Hematopoietic multipotent progenitor cell treated with erythropoietin and hydrocortisone succinate and interleukin-3 and kit ligand, for 4 days (in vitro differentiated cells): ENCODE measurements around the gene SH3GL3.
A peak's percentile ranks its signal among the peaks of the same experiment; 100 is the strongest.

ENCODE experiments used
- DNase-seq: peaks from one replicate; pipeline ENCODE4 v3.0.0-alpha.2; 2015

The SH3GL3 gene, protein sequence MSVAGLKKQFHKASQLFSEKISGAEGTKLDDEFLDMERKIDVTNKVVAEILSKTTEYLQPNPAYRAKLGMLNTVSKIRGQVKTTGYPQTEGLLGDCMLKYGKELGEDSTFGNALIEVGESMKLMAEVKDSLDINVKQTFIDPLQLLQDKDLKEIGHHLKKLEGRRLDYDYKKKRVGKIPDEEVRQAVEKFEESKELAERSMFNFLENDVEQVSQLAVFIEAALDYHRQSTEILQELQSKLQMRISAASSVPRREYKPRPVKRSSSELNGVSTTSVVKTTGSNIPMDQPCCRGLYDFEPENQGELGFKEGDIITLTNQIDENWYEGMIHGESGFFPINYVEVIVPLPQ

DNA sequence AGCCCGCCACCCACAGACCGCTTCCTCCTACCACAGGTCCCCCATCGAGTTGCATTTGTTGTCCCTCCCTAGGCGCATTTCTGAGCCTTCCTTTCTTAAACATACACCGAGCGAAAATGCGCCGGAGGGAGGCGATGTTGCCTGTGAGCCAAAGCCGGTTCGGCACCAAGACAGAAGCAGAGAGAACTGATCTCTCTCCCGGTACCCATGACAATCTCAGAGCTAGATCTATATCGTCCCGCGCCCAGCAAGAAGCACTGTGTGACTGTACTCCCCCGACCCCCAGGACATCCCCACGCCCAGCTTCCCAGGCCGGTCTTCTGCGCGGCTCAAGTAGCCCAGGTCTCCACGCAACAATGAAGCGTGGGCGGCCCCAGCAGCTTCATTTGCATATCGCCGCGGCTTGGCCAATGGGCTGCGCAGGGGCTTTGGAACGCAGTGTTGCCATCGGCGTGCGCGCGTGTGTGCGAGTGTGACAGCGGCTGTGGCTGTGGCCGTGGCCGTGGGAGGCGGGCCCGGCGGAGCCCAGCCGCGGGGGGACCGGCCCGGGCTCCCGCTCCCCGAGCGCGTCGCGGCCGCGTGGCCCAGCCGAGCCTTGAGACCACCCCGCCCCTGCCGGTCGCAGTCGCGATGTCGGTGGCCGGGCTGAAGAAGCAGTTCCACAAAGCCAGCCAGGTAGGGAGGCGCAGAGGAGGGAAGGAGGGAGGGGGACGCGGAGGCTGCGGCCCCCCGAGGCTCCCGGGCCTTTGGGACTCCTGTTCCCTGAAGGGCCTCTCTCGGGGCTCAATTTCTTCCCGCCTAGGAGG, at the start of gene SH3GL3:
TSS of gene SH3GL3 (plus strand) at position 438 of the 806 bp plus-strand sequence. CDS start at position 631, 193 bp downstream.
- peak; percentile 91 for DNase-seq

DNA sequence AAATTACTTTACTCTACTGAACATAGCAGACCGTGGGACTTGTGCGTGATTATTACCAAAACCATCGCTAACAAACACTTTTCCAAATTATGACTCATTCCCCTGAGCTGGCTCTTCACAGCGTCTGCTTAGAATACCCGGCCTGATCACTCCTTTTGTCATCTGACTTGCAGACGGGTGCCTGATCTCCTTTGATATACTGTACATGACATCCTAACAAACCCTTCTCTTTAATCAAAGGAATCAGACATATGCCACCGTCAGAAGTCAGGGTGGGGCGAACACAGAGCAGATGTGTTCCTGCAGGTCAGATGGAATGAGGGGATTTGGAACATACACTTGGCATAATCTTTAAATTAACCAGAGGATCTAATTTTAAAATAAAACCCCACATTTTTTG, 48.5 kb upstream of the SH3GL3 start:
- no peak for DNase-seq

DNA sequence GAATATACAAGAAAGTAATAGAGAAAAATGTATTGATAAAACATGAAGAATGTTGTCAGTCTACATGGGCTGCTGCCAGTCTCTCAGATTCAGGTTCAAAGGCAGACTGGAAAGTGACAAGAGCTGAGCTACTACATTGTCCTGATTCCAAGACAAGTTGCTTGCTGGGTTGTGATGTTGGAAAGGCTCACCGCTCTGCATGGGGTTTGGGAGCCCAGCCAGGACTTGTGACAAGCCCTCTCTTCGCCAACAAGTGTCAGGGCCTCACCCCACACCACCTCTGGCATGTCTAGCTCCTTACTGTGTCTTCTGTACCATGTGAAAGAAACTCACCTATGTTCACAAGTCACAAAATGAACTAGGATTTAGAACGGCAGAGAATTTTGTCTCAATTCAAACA, 43.0 kb upstream of the SH3GL3 start:
- DNase-seq: no peak

DNA sequence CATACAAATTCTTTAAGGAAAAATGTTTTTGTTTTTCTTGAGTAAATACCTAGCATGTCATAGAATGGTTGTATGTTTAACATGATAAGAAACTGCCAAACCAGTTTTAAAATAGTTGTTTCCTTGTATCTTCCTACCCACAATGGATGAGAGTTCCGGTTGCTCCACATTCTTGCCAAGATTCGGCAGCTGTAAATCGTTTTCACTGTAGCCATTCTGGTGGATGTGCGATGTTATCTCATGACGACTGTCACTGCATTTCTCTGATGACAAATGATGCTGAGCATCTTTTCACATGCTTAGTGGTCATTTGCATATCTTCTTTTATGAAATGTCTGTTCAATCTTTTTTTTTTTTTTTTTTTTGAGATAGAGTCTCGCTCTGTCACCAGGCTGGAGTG, 36.6 kb upstream of the SH3GL3 start:
- no peak for DNase-seq

DNA sequence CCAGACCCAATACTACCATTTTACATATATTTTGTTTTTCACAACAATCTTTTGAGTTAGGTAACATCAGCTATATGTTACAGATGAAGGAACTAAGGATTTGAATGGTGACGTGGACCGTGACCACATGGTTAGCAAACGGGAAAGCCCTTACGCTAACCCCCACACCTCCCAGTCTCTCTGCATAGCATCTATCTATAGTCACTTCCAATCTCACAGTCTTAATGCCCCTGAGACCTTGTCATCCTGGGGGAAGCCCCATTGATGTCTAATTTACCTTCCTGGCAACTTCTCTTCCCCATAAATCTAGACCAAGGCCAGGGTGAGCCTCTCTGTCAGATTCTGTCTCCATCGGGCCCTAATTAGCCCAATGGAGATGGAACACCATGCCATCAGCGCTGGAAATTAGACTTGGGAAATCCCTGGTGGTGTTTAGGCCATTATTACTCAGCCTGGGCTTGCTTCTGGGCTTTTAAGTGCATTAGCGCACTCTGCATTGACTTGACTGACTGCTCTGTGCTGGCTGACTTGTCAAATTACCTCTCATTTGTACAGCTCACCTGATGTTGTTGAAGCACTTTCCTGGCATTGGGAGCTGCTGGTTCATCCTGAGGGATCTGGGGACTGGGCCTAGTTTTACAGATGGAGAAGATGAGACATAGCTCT, 34.0 kb upstream of the SH3GL3 start:
- no peak for DNase-seq

DNA sequence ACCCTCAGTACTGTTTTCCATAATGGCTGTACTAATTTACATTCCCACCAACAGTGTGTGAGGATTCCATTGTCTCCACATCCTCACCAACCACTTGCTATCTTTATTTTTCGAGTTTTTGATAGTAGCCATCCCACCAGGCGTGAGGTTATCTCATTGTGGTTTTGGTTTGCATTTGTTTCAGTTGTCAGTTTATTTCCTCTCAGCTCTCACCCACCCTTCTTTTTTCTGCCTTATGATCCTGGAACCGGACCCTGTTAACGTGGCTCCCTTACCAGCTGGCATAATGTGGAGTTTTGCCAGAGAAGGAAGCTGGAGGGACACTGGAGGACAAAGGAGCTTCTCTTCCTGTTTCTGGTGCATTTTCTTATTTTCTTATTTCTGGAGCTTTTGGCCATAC, 25.1 kb upstream of the SH3GL3 start:
- DNase-seq: peak; percentile 53

DNA sequence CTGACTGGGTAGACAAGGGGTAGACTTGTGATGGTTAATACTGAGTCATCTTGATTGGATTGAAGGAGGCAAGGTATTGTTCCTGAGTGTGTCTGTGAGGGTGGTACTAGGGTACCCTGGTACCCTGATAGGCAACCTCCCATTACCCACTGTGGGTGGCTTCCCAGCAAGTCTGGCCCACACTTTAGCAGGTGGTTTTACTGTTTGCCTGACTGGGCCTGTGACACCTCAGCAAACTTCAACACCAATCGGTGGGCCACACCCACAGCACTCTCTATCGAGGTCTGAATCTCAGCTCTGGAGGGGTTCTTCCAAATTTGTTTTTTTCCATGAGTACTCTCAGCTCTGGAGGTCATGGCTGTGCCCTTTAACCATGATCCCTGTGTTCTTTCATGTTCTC, 24.6 kb upstream of the SH3GL3 start:
- no peak for DNase-seq

DNA sequence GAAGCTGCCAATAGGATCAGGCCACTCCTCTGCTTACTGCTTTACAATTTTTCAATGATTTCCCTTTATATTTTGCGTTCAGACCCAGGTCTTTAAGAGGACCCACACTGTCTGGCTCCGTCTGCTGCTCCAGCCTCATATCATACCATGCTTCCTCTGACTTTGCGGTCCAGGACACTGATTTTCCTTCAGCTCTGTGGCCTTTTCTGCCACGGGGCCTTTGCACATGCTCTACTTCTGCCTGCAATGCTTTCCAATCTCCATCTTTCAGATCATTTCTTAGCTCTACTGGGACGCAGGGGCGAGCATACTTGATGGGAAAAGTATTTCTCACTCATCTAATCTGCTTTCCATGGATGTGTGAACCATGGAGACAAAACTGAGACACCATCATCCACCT, 23.0 kb upstream of the SH3GL3 start:
- DNase-seq: no peak

DNA sequence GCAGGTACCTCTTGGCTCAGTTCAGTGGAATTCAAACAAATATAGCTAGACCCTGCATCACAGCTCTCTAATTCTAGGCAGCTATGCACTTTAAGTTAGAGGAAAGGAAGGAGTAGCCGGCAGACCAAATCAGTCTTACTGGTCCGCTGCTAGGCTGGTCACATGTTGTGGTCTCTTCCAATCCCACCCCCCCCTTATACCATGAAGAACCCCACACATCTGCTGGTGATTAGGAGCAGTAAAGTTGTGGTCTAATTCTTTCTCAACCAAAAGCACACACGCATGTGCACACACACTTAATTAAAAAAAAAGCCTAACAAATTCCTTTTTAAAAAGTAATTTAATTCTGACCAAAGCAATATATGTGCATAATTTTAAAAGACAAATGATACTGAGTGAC, 16.7 kb upstream of the SH3GL3 start:
- no peak for DNase-seq

DNA sequence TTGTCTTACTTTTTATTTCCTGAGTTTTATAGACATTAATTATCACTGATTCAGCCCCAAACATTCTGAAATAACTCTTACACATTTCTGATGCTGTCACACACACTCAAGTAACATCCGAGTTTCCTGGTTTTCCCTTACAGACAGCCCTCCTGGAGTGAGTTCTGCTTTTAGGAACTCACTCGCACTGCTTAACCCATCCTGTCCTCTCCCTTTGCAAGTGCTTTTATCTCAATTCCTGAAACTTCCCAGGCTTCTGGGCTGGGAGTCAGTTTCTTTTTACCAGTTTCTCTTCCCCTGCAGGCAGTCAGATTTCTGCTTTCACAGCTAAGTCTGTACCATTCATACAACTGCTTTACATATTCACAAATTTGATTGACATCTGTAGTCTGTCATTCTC, 15.6 kb upstream of the SH3GL3 start:
- DNase-seq: no peak

DNA sequence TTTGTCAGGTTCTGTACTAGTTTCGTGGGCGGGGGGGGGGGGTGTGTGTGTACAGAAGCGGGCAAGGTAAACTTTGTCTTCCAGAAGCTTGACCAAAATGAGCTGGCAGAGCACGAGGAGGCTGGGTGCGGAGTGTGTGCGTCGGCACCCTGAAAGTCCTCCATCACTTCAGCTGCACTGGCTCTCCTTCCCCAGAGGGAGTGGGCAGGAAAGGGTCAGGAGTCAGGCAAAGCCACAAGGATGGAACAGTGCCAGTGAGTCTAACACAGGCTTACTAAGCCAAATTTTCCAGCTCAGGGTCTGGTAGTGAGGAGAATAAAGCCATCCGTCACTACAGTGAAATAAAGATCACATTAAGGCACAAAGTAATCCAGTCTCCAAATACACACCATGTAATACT, 11.9 kb upstream of the SH3GL3 start:
- no peak for DNase-seq

DNA sequence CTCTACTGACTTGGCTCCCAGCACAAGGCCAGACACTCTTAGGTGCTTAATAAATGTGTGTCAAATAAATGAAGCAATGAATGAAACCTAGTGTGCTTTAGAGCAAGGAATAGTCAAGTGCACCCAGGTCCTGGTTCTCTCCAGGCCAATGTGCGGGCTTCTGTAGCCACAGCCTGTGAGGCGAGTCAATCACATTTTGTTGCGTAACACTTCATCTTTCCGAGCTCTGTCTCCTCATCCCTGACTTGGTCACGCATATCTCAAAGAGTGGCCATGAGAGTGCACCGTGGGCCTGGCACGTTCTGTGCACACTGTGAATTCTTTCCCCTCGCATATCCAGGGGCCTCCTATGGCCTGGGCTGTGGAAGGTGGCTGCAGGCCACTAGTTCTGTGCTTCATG, 11.4 kb upstream of the SH3GL3 start:
- DNase-seq: no peak

DNA sequence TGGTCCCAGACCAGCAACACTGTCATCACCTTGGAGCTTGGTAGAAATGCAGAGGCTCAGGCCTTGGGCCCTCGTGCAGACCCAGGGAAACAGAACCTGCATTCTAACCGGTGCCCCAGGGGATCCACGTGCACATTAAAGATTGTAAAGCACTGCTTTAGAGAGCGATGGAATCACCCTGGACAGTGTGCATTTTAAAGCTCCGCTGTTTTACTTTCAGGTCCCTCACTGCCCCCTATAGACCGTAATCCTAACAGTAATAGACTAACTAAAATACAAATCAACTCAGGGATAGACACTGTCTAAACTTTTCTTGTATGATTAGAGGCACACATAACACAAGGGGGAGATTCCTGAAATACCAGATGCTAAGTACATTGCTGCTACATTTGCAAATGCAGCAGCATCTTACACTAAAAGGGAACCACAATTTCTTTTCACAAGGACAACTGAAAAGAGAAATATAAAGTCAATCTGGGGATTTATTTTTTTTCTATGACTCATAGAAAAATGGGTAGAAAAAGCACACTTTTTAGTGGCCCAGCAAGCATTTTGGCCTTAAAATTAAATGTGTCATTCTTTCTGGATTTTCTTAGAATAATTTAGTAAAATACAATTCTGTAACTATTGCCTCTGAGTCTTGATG, 10.5 kb upstream of the SH3GL3 start:
- peak; percentile 76 for DNase-seq

DNA sequence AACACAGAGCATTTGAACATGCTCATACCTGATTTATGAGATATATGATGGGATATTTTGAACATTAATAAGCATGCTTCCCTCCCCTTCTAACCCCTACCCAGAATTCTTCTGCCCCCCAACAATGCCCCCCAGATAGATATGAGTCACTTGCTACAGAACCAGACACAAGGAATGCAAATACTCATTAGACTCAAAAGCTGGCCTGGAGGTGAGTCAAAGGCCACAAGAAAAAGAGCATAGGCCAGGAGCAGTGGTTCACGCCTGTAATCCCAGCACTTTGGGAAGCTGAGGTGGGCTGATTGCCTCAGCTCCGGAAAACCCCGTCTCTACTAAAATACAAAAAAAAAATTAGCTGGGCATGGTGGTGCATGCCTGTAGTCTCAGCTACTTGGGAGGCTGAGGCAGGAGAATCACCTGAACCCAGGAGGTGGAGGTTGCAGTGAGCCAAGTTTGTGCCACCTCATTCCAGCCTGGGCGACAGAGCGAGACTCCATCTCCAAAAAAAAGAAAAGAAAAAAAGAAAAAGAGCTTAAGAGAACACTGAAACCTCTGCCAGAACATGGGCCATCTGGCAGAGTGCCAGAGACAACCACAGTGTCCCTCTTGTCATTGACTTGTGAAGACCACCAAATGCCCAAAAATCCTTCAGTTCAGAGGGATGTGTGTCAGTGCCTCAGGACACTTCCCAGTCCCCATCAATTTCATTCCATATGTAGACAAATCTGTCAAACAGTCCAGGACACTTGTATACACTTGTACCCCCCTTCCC, 3.9 kb upstream of the SH3GL3 start:
- no peak for DNase-seq

DNA sequence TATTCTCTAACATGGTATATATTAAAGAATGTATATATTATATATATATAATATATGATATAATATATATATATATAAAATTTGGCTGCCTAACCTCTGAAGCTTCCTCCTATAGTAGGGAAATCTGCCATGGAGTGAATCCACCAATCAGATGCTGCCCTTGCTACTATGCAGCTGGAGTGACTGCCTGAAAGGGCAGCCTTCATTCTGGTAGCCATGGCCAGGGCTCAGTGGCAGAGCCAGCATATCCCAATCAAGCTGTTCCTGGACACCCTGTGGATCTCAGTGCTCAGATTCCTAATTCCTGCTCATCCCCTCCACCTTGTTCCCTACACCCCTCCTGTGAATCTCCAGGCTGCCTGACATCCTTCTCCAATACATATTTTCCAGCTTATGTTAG, 2.2 kb upstream of the SH3GL3 start:
- no peak for DNase-seq

DNA sequence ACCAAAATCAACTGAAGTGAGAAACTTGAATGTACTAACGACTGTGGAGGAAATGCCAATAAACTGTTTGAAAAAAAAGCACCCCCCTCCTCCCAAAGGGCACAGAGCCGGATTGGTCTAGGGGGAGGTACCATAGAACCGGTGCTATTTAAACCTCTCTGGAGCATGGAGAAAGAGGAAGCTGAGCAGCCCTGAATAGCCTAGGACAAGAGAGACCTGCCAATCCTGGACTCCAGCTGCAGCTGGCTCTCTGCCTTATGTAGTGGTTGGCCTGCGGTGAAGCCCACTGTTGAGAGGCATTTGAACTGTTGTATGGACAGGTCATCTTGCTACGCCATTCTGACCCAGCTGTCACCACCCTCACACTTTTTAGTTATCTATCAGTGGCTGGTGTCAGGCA, 1.5 kb upstream of the SH3GL3 start:
- DNase-seq: peak; percentile 47

DNA sequence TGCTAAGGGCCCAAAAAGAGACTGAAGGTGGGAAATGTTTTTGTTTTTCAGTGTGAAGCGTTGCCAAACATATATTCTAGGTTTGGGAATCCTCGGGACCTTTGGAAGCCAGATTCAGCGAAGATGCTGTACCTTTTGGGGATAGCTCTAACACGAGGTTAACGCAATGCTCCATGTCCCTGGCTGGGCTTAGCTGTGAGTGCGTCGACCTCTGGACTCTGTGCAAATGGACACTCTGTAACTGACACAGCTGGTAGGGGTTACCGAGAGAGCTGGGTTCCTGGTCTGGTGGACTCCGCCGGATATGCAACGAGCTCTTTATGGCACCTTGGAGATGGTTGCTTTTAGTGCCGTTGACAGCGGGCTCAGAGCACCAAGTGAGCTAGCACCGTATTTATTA, 724 bp upstream of the SH3GL3 start:
- no peak for DNase-seq

DNA sequence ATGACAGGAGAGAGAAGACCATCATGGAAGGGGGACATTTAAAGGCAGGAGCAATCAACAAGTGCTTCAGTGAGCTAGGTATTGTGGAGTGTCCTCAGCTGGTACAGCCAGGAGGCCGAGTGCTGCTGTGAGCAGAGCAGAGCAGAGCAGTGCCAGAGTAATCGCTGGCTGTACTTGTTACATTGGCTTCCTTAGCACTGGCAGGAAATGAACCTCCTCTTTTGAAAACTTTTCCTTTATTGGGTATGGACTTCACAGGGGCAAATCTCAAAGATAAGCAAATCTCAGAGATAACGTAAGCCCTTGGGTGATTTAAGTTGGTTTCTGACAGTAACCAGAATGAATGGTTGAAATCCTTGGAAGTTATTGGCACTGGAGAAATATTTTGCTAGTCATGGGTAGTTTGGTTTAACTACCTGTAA, 2.1 kb downstream of the SH3GL3 start:
- no peak for DNase-seq

DNA sequence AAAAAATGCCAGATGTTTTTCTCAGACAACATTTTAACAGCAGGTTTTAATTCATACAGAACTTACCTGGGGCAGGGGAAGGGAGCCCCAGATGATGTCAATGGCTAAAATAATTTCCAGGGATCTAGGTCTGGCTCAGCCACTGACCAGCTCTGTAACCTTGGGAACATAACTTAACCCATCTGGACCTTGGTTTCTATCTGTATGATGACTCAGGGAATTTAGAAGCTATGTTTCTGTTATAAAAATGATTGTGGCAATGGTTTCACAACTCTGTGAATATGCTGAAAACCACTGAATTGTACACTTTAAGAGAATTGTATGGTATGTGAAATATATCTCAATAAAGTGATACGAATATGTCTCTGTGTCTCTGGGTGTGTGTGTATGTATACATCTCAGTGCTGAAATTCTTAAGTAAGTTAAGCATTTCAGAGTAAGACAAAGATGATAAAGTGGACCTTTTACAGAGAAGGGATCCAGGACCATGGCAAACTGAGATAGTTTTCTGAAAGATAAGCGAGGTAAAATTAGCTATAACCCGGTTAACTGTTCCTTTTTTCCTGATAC, 2.9 kb downstream of the SH3GL3 start:
- no peak for DNase-seq

DNA sequence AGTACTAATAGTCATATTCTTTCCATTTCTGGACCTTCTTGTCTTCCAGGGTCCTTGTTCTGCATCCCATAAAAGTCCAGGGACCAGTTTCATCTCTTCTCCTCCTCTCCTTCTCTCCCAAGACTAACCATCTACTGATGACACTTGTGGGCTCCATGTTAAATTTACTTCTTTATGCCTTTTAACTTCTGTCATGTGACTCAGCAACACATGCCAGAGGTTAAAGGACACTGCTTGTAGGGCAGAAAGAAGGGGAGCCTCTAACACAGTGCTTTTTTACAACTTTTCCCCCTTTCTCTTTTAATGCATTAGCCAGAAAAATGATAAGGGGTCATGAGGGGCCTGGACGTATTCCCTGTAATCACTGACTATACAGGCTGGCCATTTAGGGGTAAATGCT, 10.0 kb downstream of the SH3GL3 start:
- no peak for DNase-seq

DNA sequence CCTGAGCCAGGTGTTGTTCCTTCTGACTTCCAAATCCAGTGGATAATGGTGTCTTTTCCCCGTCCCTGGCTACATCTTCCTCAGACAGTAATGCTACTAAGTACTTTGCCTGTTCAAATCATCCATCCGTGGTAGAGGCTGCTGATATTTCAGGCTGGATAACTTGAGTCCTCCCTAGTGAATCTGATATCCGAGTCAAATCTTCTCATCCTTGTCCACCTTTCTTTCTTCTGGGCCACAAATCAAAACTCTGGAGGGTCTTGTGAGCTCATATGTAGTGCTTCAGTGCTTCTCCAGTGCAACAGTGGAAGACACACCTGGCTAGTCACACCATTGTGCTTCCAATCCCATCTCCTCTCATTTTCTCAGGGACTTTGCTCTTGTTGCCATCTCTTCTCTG, 11.2 kb downstream of the SH3GL3 start:
- DNase-seq: no peak

DNA sequence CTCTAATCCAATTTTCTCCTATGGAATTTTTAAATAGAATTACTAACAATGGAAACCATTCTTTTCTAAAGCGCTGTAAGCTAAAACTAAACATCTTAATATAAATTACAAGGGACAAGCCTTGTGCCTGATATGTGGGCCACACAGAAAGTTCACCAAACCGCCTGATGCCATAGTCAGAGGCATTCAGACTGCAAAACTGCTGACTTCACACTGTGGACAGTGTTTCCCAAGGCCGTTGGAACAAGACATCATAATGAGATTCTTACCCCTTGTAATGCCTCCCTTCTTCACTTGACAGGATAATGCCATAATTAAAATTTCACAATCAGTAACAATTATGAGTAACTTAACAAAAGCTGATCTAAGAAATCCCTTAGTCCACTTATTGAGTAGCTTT, 14.9 kb downstream of the SH3GL3 start:
- no peak for DNase-seq
